Stimulated activated CD4-positive, alpha-beta T cell treated with anti-CD3 and anti-CD28 coated beads, TNF-alpha, amount 100 ng/mL, for 4 hours (primary cell): ENCODE results near the gene DDRGK1.
"Not testable (repeated sequence)": the region's sequence is repeated elsewhere in the genome, so short reads cannot be mapped to it uniquely, and the experiment has no call there.

Experiments
- DNase-seq, 3 experiments: peaks; one replicate each; pipeline ENCODE4 v3.0.0-alpha.2; 2020; ENCODE audit warnings: low read depth in 3 of 3

DDRGK1 gene

DNA sequence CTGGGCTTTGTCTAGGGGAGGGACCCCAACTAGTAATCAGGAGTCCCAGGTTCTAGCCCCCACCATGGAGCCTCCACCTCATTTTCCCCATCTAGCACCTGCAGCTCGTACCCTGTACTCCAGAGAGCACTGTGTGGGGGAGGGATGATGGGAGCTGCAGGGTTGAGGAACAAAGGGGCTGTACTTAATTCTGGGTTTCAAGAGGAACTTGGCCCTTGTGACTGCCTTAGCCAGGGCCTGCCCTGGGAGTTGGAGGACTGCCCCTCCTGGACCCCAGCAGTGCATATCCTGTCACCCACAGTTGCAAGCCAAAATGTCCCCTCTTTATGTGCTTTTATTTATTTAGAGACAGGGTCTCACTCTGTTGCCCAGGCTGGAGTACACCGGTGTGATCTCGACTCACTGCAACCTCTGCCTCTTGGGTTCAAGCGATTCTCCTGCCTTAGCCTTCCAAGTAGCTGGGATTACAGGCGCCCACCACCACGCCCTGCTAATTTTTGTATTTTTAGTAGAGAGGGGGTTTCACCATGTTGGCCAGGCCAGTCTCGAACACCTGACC, 11.0 kb upstream of the DDRGK1 start:
- not testable (repeated sequence) for DNase-seq

DNA sequence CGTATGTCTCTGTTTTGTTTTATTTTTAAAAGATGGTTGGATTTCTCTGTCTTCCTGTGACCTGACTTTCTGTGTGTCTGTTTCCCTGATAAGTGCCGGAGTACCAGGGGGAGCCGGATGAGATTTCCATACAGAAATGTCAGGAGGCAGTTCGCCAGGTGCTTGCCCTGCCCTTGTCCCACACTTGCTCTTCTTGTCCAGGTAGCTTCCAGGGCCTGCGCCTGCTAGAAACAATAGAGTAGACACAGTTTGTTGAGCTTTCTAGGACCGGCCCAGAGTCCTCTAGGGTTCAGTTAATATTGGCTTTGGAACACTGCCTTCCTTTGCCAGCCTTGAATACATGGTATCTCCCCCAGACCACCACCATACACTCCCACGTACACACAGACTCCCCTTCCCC, 8.7 kb upstream of the DDRGK1 start:
- DNase-seq = no peak

DNA sequence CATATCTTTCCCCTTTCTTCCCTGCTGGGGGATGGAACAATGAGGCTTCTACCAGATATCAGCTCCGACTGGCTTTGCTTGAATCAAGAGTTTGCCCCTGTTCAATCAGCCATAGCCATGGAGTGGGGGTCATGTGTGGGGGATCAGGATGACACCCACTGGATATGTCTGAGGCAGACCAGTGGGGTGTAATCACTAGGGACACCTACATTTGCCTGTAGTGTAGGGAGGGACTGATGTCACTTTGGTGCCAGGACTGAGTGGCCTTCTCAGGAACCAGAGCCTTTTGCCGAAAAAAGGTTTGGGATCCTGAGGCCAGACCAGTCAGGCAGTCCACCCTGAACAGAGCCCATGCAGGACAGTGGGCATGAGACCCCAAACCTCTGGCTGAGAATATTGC, 5.9 kb upstream of the DDRGK1 start:
- DNase-seq = no peak

DNA sequence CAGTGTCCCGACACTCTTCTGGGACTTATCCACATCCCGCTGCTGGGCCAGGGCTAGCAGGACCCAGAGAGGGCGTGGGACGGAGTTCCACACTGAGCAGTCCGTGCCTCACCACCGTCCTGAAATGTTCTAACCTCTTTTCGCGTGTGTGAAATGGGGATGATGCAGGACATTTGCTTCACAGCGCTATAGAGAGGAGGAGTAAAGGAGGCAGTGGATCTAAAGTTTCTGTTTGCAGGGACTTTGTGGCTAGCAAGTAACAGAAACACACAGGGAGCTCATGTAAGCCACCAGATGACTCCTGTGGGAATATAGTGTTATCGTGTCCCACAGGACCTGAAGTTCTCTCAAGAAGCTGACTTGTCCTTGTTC, 5.5 kb upstream of the DDRGK1 start:
- no peak for DNase-seq

DNA sequence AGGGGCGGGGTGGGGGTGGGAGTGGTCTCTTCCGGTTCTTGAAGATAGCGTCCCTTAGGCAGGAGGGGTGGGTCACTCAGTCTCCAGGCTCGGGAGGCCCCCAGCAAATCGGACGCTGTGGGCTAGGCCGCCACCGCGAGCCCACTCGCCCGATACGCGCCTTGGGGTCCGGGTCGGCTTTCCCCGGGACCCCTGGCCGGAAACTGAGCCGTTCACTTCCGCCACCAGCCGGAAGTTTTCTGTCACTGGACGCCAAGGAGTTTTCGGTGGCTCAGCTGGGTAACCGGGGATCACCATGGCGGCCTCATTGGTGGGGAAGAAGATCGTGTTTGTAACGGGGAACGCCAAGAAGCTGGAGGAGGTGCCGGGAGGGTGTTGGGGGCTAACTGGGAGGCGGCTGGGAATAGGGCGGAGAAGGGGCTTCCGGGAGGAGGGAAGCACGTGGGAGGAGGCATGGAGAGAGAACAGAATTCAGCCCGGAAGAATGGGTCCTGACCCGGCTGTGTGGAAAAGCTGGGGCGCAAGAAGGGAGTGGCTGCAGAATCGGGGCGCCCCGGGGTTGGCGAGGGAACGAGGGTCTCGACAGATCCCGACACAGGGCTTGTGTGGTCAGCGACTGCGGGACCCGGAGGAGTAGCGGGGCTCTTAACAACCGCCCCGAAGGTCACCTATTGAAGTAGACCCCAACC, 4.9 kb upstream of the DDRGK1 start, which contains the start of gene ITPA:
Gene ITPA, plus strand, starts transcription at position 242 of the 689 bp plus-strand sequence. Its CDS starts 54 bp downstream, at position 296.
- DNase-seq = peak; percentile 15 to 51 (median 19)

DNA sequence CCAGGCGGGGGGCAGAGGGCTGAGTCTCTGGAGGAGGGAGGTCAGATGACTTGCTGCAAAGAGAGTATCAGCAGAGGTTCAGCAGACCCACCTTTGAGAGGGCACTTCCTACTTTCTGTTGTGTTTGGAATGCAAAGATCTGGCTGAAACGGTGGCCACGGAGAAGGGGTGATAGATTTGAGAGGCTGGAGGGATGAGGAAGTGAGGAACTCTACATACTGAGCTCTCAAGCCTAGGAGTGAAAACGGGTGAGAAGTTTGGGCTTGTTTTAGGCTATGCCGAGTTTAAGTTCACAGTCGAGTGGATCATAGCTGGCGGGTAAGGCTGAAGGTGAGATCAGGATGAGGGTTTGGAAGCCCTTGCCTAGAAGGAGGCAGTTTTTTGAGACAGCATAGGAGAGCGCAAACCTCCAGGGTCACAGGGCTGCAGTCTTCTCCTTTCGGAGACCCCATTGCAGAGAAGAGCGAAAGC, 4.3 kb upstream of the DDRGK1 start:
- no peak for DNase-seq

DNA sequence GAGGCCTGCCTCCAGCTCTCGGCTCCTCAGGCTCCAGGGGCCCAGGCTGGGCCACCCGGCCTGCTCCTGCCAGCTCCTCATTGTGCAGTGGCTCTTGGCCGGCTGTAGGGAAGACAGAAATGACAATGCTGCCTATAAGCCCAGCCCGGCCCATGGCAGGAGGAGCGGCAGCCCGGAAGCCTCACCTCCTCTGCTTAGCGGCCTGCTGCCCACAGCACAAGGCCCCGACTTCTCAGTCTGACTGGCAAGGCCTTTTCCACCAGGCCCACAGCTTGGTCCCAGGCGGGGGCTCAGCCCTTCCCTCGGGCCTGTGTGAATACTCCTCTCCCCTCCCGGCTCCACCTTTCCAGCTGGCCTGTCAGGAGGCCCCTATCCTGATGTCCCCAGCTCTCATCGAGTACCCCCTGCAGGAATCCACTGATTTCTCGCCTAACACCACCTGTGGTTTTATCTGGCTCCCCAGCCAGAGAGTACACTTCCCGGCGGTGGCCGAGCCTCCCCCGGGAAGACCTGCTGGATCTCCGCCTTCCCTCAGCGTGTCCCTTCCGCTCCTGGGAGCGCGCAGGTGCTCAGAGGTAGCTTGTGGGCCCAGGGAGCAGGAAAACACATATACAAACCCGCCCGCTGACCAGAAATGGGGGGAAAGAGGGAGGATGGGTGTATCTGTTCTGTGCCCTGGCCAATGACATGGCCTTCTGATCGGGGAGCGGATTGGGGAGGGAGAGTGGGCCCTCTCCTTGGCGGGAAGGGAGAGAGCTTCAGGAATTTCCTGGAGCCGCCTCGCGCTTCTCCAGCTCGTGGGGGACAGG, 963 bp downstream of the DDRGK1 start:
- no peak for DNase-seq

GRCh38 chr20:3202965-3203314, 1.5 kb downstream of the DDRGK1 start:
- no peak for DNase-seq

DNA sequence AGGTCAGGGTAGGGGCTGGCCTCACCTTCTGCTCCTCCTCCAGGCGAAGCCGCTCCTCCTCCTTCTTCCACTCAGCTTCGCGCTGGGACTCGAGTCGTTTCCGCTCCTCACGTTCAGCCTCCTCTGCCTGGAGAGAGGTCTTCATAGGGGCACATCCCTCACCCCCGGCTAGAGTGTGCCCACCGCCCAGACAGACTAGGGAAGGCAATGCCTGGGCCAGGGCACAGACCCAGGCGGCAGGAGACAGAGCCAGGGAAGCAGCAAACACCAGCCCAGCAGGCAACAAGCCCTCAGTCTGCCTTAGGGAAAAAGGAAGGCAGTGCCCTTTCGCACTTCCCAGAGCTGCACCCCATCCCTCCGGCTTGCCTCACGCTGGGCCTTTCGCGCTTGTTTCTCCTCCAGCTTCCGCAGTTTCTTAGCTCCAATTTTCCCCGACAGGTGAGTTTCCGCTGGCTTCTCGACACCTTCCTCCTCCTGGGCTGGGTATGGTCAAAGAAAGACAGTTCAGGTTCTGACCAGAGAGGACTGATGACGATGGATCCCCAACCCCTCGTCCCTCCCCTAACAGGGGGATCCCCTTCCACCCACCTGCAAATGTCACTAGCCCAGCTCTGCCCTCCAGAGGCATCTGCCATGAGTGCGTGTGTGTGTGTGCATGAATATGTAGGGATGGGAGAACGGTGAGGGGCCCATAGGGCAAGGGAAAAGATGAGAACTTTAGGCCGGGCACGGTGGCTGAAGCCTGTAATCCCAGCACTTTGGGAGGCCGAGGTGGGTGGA, 4.3 kb downstream of the DDRGK1 start:
- DNase-seq = no peak

DNA sequence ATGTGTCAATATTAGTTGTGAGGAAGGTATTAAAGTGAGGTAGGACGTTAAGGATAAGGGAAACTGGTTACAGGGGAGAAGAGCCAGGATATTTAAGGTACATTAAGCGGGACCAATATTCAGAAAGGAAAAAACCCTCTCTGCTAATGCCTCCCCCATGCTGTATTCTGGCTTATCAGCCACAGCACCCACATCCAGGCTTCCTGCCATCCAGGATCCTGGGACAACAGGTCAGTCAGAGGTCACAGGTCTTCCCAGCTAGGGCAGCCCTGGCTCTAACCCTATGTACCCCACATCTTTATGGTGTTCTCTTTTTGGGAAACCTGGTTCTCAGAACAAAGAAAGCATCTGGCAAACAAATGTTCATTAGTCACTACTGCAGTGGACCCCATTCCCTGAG, 5.3 kb downstream of the DDRGK1 start:
- DNase-seq = no peak

- DNase-seq = no peak
Observed at GRCh38 chr20:3195590-3196237, 8.8 kb downstream of the DDRGK1 start.

DNA sequence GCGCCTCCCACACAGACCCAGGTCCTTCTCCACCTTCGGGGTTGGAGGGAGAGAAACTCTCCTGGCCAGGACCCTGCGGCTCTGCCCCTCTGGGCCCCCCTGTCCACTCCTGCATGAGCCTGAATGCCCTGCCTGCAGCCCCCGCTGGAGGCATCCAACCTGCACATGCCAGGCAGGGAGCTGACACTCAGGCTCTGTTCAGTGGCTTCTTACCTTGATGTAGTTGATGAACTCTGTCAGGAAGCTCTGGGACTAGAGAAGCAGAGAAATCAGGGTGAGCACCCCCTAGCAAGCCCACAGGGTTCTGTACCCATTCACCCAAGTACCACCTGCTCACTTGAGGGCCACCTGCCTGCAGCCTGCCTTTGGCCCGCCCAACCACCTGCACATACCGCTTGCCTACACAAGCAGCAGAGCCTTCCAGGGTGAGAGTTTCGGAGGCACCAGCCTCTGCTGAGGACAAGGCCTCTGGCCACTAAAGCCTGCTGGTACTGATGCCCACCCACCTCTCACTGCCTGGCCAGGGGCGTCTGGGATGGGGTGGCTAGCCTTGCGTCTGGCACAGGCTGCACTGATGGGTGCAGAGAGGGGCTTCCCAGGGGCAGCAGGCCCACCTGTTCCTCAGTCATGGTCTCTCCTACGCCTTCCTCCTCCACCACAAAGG, 9.7 kb downstream of the DDRGK1 start:
- no peak for DNase-seq

DNA sequence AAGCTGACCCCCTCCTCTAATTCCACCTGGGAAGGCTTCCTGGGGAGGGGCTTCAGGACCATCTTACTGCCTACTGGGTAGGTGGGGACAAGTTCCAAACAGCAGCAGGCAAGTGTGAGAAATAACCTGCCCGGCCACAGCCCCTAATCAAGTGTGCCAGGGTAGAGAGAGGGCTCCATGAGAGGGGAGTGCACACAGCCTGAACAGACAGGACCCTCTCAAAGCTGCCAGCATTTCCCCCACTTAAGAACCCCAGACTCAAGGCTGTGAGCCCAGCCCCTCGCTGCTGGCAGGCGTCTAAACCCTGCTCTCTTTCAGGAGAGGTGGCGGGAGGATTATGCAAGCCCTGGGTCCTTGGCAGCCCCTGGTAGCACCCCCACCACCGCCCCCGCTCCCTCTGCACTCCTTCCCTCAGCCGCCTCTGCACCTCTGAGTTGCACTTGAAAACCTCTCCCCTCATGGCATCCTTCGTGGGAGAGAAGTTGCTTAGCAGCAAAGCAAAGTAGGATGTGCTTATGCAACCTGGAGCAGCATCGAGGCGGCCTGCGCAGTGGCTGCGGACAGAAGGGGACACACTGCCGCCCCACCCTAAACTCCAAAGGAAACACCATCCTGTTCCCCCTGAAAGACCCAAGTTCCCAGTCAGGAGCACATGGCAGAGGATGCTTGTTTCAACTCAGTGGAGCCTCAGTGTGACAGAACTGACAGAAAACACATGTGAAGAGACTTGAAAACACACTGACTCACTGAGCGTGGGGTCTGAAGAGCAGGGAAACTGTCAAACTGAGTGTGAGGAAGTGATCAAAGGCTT, 10.5 kb downstream of the DDRGK1 start:
- DNase-seq = no peak

GRCh38 chr20:3192226-3193015, 12.1 kb downstream of the DDRGK1 start:
- DNase-seq = no peak

- no peak for DNase-seq
Observed at GRCh38 chr20:3190681-3191111, 13.8 kb downstream of the DDRGK1 start.

- DNase-seq = no peak
Observed at GRCh38 chr20:3189561-3190131, 14.8 kb downstream of the DDRGK1 start.

DNA sequence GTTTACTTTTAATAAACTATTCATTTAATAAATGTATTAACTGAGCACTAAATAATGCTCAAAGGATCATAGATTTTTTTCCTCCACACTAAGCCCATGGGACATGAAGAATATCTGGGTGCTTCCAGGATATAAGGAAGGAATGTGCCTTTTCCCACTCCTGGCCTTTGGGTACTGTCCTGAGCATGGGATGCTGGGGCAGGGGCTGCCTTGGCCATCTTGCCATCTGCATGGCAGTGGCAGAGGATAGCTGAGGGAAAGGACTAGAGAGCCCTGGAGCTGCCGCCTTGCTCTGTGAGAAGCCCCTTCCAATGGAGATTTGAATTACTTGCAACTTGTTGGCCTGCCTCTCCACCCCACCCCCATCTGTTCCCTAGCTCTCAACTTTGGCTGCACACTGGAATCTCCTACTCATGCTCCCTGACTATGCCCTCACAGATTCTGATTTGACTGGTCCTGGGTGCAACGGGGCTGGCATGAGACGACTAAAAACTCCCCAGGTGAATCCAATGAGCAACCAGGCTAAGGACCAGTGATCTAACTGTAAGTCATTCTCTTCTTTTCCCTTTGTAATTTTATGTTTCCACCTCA, 15.6 kb downstream of the DDRGK1 start:
- no peak for DNase-seq

DNA sequence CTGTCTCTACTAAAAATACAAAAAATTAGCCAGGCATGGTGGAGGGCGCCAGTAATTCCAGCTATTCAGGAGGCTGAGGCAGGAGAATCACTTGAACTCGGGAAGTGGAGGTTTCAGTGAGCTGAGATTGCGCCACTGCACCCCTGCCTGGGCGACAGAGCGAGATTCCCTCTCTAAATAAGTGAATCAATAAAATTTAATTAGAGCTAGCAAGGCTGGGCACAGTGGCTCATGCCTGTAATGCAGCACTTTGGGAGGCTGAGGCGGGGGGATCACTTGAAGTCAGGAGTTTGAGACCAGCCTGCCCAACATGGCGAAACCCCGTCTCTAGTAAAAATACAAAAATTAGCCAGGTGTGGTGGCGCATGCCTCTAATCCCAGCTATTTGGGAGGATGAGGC, 16.6 kb downstream of the DDRGK1 start:
- not testable (repeated sequence) for DNase-seq
